HG03571 (cell line): ENCODE measurements around the gene NRROS.
"Not testable (repeated sequence)": the region's sequence is repeated elsewhere in the genome, so short reads cannot be mapped to it uniquely, and the experiment has no call there.

ENCODE experiments used
- ATAC-seq: cut with Tn5 transposase; IDR thresholded peaks from one replicate; pipeline ENCODE4 v1.9.1; 2021; ENCODE audit not compliant: unreplicated experiment

Gene NRROS

GRCh38 chr3:196639483-196640296, at the start of gene NRROS:
Gene NRROS (plus strand): TSS chr3:196639694. CDS start chr3:196654540, 14,846 bp downstream.
- ATAC-seq: peak; percentile 28

- no peak for ATAC-seq
Measured at GRCh38 chr3:196590279-196590678, 49.2 kb upstream of the NRROS start.

- no peak for ATAC-seq
Measured at GRCh38 chr3:196596355-196596754, 43.1 kb upstream of the NRROS start.

- not testable (repeated sequence) for ATAC-seq
Measured at GRCh38 chr3:196597971-196598733, 41.3 kb upstream of the NRROS start.

- ATAC-seq: no peak
Measured at GRCh38 chr3:196599734-196600128, 39.8 kb upstream of the NRROS start.

GRCh38 chr3:196600359-196600758, 39.1 kb upstream of the NRROS start:
- no peak for ATAC-seq

GRCh38 chr3:196602673-196603072, 36.8 kb upstream of the NRROS start:
- ATAC-seq: no peak

GRCh38 chr3:196603683-196604082, 35.8 kb upstream of the NRROS start:
- ATAC-seq: no peak

GRCh38 chr3:196604548-196604947, 34.9 kb upstream of the NRROS start:
- ATAC-seq: no peak

GRCh38 chr3:196608693-196609092, 30.8 kb upstream of the NRROS start:
- no peak for ATAC-seq

- ATAC-seq: no peak
Measured at GRCh38 chr3:196609343-196609775, 30.1 kb upstream of the NRROS start.

- ATAC-seq: no peak
Measured at GRCh38 chr3:196609805-196610515, 29.5 kb upstream of the NRROS start.

- ATAC-seq: no peak
Measured at GRCh38 chr3:196611761-196612483, 27.6 kb upstream of the NRROS start.

GRCh38 chr3:196615234-196615633, 24.3 kb upstream of the NRROS start:
- not testable (repeated sequence) for ATAC-seq

- ATAC-seq: no peak
Measured at GRCh38 chr3:196617256-196617655, 22.2 kb upstream of the NRROS start.

- no peak for ATAC-seq
Measured at GRCh38 chr3:196619223-196619622, 20.3 kb upstream of the NRROS start.

- not testable (repeated sequence) for ATAC-seq
Measured at GRCh38 chr3:196619627-196620026, 19.9 kb upstream of the NRROS start.

GRCh38 chr3:196620161-196620604, 19.3 kb upstream of the NRROS start:
- ATAC-seq: no peak

- ATAC-seq: no peak
Measured at GRCh38 chr3:196620684-196621083, 18.8 kb upstream of the NRROS start.

GRCh38 chr3:196621611-196622010, 17.9 kb upstream of the NRROS start:
- no peak for ATAC-seq
